Measurements from ENCODE around the gene SLC4A2. TPM values are rescaled to one million over a fixed set of nuclear protein-coding genes. Genes with fewer than 3 reads are reported as not detected.
A peak's percentile ranks its signal among the peaks of the same experiment; 100 is the strongest.

SLC4A2 gene
- total RNA-seq, 1 donor from 2014 or later = 390 TPM

DNA sequence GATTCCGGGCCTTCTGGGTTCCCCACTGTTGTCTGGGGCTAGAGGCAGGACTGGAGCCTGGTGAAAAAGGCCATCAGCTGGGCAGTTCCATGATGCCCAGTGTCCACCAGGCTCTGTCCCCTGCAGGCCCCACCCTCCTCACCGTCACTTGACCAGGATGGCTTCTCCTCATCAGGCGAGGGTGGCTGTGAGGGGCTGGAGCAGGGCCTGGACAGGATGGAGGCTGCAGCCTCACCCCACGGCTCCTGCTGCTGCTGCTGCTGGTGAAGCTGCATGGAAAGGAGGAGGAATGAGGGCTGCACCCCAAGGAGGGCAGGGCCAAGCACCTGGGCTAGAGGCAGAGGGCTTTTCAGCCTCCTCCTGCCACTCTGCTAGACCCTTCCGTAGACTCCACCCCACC is 43.4 kb upstream of the SLC4A2 start:
- H3K36me3 ChIP-seq = no peaks in the 10 kb centered on the region
- no peak overlapping the region for H3K27ac ChIP-seq
- H3K4me3 ChIP-seq = no peak overlapping the region
- H3K27me3 ChIP-seq = peaks cover 20% of the 10 kb centered on the region
- DNase-seq (ENCODE audit: low spot score in 2 of 2) = no peak
- H3K9me3 ChIP-seq = no peaks in the 10 kb centered on the region
- H3K4me1 ChIP-seq = peaks cover 12 to 15% of the 10 kb centered on the region in 2 donors
- intact Hi-C loops (cut with DNase I) = loop anchor here (5.0 kb wide), 1 partner anchor 54 kb away; no protein-coding TSS in a partner anchor
- TF ChIP-seq, protein P1, sequence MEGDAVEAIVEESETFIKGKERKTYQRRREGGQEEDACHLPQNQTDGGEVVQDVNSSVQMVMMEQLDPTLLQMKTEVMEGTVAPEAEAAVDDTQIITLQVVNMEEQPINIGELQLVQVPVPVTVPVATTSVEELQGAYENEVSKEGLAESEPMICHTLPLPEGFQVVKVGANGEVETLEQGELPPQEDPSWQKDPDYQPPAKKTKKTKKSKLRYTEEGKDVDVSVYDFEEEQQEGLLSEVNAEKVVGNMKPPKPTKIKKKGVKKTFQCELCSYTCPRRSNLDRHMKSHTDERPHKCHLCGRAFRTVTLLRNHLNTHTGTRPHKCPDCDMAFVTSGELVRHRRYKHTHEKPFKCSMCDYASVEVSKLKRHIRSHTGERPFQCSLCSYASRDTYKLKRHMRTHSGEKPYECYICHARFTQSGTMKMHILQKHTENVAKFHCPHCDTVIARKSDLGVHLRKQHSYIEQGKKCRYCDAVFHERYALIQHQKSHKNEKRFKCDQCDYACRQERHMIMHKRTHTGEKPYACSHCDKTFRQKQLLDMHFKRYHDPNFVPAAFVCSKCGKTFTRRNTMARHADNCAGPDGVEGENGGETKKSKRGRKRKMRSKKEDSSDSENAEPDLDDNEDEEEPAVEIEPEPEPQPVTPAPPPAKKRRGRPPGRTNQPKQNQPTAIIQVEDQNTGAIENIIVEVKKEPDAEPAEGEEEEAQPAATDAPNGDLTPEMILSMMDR (IDR thresholded peaks at IDR 0.05) = no peak

- H3K36me3 ChIP-seq = no peaks in the 10 kb centered on the region
- TF ChIP-seq, protein P1 (IDR thresholded peaks at IDR 0.05) = no peak
- intact Hi-C loops (cut with DNase I) = loop anchor here (5.0 kb wide), 1 partner anchor 54 kb away; no protein-coding TSS in a partner anchor
- no peak overlapping the region for H3K4me3 ChIP-seq
- no peaks in the 10 kb centered on the region for H3K9me3 ChIP-seq
- no peak for DNase-seq (ENCODE audit: low spot score in 2 of 2)
- H3K27me3 ChIP-seq = peaks cover 20% of the 10 kb centered on the region
- H3K27ac ChIP-seq = no peak overlapping the region
- H3K4me1 ChIP-seq = peaks cover 12 to 15% of the 10 kb centered on the region in 2 donors
These were observed 42.9 kb upstream of the SLC4A2 start for GRCh38 chr7:151016505-151016904.

DNA sequence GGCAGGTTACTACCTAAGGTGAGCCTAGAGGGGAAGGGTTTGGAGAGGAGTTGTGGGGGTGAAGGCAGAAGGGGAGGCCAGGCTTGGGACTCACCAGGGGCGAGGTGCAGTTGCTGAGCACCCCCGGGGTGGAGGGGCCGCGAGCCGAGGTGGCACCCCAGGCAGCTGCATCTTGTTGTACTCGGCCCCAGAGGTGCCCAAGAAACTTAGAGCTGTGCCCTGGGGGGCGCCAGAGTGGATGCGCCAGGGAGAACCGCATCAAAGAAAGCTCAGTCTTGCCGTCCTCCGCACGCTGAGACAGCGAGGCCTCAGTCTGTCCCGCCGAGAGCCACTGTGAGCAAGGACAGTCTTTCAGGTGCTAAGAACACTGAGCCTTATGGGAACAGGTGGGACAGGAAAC is 42.4 kb upstream of the SLC4A2 start:
- Histone ChIP-seq H3K4me3 (no peak overlapping the region), H3K4me1 (peaks cover 12 to 15% of the 10 kb centered on the region in 2 donors), H3K27ac (no peak overlapping the region), H3K9me3 (no peaks in the 10 kb centered on the region), H3K27me3 (peaks cover 20% of the 10 kb centered on the region), H3K36me3 (no peaks in the 10 kb centered on the region)
- TF ChIP-seq, protein P1 (IDR thresholded peaks at IDR 0.05) = no peak
- no peak for DNase-seq (ENCODE audit: low spot score in 2 of 2)
- intact Hi-C loops (cut with DNase I) = loop anchor here (1.0 to 5.0 kb wide), 2 partner anchors 55 to 119 kb away; no protein-coding TSS in a partner anchor

GRCh38 chr7:151017370-151017952 is 41.9 kb upstream of the SLC4A2 start:
- Histone ChIP-seq H3K9me3 (no peaks in the 10 kb centered on the region), H3K4me3 (peak overlapping the region in 1 of 2 donors; percentile 52), H3K27me3 (peaks cover 20% of the 10 kb centered on the region), H3K36me3 (no peaks in the 10 kb centered on the region), H3K27ac (no peak overlapping the region), H3K4me1 (peaks cover 12 to 15% of the 10 kb centered on the region in 2 donors)
- intact Hi-C loops (cut with DNase I) = loop anchor here (1.0 to 5.0 kb wide), 2 partner anchors 55 to 119 kb away; no protein-coding TSS in a partner anchor
- DNase-seq (ENCODE audit: low spot score in 2 of 2) = no peak
- TF ChIP-seq, protein P1 (IDR thresholded peaks at IDR 0.05) = no peak

DNA sequence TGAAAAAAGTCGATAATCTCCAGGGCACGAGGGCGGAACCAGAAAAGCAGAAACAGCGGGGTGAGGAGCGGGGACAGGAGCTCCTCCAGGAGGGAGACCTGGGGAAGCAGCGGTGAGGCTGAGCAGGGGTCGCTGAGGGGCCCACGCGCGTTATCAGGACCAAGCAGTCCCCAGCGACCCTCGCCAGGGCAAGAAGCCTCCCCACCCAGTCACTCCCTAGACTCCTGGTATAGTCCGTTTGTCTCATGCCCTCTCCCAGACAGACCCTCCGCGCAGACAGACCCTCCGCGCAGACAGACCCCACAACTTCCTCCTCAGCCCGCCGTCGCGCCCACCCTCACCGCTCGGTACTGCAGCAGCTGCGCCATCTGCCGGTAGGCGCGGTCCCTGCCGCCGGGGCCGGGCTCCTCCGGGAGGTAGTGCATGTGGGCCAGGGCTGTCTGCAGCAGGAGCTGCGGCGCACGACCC is 41.4 kb upstream of the SLC4A2 start:
- Histone ChIP-seq H3K27ac (no peak overlapping the region), H3K27me3 (peaks cover 18% of the 10 kb centered on the region), H3K4me1 (peaks cover 12 to 15% of the 10 kb centered on the region in 2 donors), H3K4me3 (peak overlapping the region; percentile 35 to 52), H3K36me3 (no peaks in the 10 kb centered on the region), H3K9me3 (no peaks in the 10 kb centered on the region)
- TF ChIP-seq, protein P1 (IDR thresholded peaks at IDR 0.05) = peak; percentile 70 to 92 (median 90)
- peak in 1 of 2 donors; percentile 79 for DNase-seq (ENCODE audit: low spot score in 2 of 2)
- intact Hi-C loops (cut with DNase I) = loop anchor here (1.0 to 5.0 kb wide), 2 partner anchors 56 to 120 kb away; no protein-coding TSS in a partner anchor

Measured in ascending aorta (tissue), 2 donors.